HG02588 (cell line): ENCODE results near the gene LONP1.
"Not testable (repeated sequence)": the region's sequence is repeated elsewhere in the genome, so short reads cannot be mapped to it uniquely, and the experiment has no call there.

ENCODE experiments used
- ATAC-seq: cut with Tn5 transposase; IDR thresholded peaks from one replicate; pipeline ENCODE4 v1.9.1; 2021; ENCODE audit warnings: mild to moderate bottlenecking, moderate library complexity; ENCODE audit not compliant: unreplicated experiment

LONP1 gene

GRCh38 chr19:5714816-5715215 is 5.1 kb downstream of the LONP1 start:
- ATAC-seq: no peak

DNA sequence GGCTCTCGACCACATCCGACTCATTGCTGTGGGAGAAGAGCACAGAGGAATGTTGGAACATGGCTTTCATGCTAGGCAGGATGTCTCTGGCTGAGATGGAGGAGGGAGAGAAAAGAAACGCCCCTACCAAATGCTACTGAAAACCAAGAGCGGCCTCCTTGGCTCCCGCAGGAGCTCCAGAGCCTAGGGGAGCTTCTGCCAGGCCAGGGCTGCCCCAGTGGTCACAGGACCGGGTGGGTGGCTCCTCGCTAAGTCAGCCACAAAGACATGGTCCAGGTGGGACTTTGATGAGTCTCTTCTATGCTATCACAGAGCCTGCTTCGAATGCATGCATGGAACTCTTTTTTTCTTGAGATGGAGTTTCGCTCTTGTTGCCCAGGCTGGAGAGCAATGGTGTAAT is 6.7 kb downstream of the LONP1 start:
- ATAC-seq: no peak

- ATAC-seq: no peak
Observed at GRCh38 chr19:5711713-5712161, 8.2 kb downstream of the LONP1 start.

GRCh38 chr19:5711025-5711424 is 8.9 kb downstream of the LONP1 start:
- ATAC-seq: no peak

- ATAC-seq: no peak
Observed at GRCh38 chr19:5707576-5708575, 12.1 kb downstream of the LONP1 start.

- ATAC-seq: no peak
Observed at GRCh38 chr19:5706876-5707573, 12.9 kb downstream of the LONP1 start.

- ATAC-seq: no peak
Observed at GRCh38 chr19:5705552-5705951, 14.4 kb downstream of the LONP1 start.

- ATAC-seq: no peak
Observed at GRCh38 chr19:5703819-5704818, 15.8 kb downstream of the LONP1 start.

DNA sequence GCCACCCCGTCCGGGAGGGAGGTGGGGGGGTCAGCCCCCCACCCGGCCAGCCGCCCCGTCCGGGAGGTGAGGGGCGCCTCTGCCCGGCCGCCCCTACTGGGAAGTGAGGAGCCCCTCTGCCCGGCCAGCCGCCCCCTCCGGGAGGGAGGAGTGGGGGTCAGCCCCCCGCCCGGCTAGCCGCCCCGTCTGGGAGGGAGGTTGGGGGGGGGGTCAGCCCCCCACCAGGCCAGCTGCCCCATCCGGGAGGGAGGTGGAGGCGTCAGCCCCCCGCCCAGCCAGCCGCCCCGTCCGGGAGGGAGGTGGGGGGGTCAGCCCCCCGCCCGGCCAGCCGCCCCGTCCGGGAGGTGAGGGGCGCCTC is 17.9 kb downstream of the LONP1 start:
- not testable (repeated sequence) for ATAC-seq

DNA sequence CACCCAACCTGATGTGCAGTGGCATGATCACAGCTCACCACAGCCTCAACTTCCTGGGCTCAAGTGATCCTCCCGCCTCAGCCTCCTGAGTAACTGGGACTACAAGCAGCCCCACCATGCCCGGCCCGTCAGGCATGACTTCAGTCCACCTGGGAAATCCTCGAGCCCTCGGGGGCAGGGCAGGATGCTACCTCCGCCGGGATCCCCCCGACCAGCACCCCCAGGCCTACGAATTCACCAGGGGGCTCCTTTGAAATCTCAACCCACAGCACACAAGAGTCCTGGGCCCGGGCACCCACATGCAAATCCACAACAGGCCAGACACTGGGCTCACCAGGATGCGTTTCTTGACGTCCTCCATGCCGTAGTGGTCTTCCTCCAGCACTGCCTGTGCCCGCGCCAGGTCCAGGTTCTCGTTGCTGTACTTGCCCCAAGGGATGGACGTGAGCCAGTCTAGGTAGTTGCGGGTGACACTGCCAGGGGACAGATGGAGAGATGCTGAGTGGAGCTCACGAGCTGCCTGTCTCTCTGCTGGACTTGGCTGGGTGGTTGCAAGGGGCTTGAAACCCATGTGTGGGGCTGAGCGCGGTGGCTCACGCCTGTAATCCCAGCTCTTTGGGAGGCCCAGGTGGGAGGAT is 19.4 kb downstream of the LONP1 start:
- no peak for ATAC-seq

DNA sequence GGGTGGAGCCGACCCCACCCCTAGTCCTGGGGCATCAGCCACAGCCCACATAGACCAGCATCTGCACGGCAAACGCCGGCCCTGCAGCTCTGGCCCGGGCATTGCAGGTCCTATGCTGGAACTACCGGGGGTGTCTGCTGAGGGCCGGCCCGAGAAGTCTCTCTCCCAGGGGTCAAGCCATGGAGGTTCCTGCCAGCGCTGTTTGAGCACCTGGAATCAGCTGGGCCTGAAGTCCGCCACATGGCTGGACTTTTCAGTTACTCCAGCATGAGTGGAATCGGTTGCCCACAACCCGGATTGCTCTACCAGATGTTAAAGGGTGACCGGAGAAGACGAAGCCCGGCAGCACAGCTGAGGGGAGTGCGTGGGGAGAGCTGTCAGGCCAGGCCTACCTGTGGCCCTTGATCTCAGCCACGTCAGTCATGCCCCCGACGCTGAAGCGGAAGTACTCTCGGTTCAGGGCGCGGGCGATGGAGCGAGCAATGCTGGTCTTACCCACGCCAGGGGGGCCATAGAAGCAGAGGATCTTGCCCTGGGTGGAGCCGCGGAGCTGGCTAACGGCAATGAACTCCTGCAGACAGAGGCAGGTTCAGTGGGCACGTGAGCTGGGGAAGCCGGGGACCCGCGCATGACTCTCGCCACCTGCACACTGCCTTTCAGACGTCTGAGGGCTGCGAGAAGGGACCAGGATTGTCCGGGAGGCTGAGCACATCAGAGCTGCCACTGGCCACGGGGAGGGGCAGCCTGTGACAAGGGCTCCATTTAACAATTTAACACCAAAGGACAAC is 21.1 kb downstream of the LONP1 start:
- no peak for ATAC-seq

GRCh38 chr19:5697890-5698634 is 21.9 kb downstream of the LONP1 start:
- no peak for ATAC-seq

- ATAC-seq: no peak
Observed at GRCh38 chr19:5697022-5697889, 22.7 kb downstream of the LONP1 start.

GRCh38 chr19:5696196-5697021 is 23.5 kb downstream of the LONP1 start:
- ATAC-seq: no peak

DNA sequence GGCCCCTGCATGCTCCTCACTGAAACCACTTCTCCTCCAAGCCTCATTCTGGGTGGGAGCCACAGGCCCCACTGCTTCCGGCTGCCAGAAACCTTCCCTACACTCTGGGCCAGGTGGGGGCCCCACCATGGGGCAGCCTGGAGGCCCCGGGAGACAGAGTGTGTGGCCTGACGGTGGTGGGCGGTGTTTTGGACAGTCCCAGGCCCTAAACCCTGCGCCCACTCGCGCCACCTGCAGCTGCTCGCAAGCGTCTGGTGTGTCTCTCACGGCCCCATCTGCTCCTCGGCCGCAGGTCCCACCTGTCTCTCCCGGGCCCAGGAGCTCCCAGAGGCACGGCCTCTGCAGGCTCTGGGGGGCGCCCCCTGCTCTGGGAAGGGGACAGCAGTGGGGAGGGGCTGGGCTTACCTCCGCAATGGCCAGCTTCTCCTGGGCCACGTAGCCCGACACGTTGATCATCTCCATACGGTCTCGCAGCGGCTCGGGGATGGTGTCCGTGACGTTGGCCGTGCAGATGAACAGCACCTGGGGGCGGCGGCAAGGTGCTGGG is 24.2 kb downstream of the LONP1 start:
- ATAC-seq: no peak

- no peak for ATAC-seq
Observed at GRCh38 chr19:5694956-5695648, 24.8 kb downstream of the LONP1 start.
